DMS153 (cell line): ENCODE data around the gene CCL4L2.
"Not testable (repeated sequence)": the region's sequence is repeated elsewhere in the genome, so short reads cannot be mapped to it uniquely, and the experiment has no call there.

Experiments used
- DNase-seq: peaks from one replicate; lab custom pipeline; 2025; lab: John Stamatoyannopoulos, UW

The CCL4L2 gene

DNA sequence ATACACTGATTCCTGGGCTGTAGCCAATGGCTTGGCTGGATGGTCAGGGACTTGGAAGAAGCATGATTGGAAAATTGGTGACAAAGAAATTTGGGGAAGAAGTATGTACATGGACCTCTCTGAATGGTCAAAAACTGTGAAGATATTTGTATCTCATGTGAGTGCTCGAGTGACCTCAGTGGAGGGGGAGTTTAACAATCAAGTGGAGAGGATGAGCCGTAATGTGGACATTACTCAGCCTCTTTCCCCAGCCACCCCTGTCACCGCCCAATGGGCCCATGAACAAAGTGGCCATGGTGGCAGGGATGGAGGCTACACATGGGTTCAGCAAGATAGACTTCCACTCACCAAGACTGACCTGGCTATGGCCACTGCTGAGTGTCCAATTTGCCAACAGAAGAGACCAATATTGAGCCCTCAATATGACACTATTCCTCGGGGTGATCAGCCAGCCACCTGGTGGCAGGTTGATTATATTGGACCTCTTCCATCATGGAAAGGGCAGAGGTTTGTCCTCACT, 10.8 kb downstream of the CCL4L2 start:
- not testable (repeated sequence) for DNase-seq

DNA sequence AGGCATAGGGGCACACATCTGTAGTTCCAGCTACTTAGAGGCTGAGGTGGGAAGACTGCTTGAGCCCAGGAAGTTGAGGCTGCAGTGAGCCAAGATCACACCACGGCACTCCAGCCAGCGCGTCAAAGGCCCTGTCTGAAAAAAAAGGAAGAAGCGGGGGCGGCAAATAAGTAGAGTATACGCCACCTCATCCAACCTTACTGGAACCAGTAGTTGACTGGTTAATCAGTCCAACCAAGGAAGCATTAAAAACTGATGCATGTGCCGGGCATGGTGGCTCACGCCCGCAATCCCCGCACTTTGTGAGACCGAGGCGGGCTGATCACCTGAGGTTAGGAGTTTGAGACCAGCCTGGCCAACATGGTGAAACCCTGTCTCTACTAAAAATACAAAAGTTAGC, 12.1 kb downstream of the CCL4L2 start:
- DNase-seq, result not testable (repeated sequence)

DNA sequence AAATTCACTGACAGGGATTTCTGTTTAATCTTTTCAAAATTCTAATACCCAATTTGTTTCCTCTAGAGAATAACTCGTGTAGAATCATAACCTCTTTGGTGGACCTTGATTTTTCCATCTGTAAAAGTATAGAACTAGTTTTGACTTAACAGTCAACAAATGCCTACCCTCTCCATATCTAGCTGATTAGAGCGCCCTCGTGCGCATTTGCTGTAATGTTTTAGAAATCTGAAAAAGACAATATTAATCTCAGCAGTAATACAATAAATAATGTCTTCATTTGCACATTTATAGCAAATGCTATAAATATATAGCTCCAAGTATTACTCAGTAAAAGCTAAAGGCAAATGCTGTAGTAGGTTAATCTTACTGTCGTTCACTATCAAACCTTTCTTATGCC, 18.8 kb downstream of the CCL4L2 start:
- DNase-seq, result not testable (repeated sequence)

DNA sequence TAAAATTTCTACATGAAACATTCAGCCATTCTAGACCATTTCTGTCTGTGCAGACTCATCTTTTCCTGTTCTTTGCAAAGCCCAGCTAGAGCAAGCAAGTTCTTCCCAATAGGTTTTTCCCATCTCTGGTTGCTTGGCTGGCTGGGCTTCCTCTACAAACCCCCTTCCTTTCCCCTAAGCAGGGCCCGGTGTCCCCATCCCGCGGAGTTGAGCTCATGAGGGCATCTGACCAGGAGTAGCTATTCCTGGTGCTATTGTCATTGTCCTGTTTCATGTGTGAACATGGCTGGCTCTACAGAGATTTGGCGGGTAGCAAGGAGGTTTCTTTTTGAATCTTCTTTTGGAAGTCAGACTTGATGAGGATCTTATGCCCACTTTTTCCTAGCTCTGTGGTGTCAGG, 31.2 kb downstream of the CCL4L2 start:
- not testable (repeated sequence) for DNase-seq
